HG03432 (cell line): ENCODE data around the gene NLRX1.
A peak's percentile ranks its signal among the peaks of the same experiment; 100 is the strongest.
"Not testable (repeated sequence)": the region's sequence is repeated elsewhere in the genome, so short reads cannot be mapped to it uniquely, and the experiment has no call there.

Source experiments
- ATAC-seq: cut with Tn5 transposase; IDR thresholded peaks from one replicate; pipeline ENCODE4 v1.9.1; 2021; ENCODE audit warnings: mild to moderate bottlenecking, moderate library complexity; ENCODE audit not compliant: unreplicated experiment

The NLRX1 gene

GRCh38 chr11:119205574-119206510, 37.3 kb downstream of the NLRX1 start, which contains the start of gene CBL:
Gene CBL (plus strand): TSS chr11:119206339. CDS start chr11:119206418, 79 bp downstream.
- ATAC-seq, result peak; percentile 86

DNA sequence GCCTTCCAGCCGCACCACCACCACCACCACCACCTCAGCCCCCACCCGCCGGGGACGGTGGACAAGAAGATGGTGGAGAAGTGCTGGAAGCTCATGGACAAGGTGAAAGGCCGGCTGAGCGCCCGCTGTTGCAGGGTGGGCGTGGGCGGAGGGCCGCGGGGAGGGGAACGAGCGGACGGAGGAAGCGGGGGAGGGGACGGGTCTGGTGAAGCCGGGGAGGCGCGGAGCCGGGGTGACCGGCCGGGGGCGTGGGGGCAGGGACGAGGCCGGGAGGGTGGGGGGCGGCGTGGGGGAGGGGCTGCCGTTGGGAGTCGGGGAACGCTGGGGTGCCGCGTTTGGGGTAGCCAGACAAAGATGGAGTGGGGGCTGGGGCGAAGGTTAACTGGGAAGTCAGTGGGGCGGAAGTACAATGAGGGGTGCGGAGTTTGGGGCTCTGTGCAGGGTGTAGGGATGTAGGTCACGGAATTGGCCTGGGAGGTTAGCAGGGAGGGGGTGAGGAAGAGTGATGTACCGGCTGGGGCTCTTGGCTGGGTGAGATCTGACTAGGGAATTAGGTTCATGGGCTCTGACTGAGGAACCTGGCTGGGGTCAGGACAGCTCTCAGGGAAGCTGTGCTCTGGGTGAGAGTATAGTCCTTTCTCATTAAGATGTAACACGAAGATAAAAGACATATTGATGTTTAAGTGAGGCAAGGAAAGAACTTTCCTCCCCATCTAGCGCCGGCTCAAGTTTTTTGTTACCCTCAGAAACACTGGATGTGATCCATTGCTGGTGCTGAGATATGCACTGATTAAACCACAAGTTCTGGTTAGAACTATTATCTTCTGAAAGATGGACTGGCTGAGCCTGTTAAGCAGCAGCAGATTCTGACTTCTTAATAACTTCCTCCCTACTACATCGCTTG, 38.2 kb downstream of the NLRX1 start:
- ATAC-seq, result peak; percentile 38

DNA sequence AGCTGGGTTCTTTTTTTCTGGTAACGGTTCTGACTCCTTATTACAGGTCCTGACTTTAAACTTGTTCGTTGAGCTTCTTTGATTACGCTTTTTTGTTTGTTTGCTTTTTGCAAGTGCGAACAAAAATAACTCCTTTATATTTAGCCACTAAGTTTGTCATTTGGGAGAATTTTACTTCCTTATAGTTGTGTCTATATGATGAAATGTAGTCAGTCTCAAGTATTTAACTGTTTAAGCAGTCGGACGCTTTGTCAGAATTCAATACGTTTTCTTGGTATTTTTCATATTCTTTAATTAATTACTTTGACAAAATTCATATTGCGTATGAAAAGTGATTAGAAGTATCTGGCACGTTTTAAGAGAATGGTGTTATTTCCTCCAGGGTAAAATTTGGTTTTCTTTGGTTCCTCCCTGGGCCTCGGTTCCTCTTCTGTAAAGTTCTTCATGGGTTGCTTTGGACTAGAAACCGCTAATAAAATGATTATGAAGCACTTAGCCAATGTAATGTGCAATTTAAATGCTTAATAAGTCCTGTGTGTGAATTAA, 39.0 kb downstream of the NLRX1 start:
- ATAC-seq, result no peak

DNA sequence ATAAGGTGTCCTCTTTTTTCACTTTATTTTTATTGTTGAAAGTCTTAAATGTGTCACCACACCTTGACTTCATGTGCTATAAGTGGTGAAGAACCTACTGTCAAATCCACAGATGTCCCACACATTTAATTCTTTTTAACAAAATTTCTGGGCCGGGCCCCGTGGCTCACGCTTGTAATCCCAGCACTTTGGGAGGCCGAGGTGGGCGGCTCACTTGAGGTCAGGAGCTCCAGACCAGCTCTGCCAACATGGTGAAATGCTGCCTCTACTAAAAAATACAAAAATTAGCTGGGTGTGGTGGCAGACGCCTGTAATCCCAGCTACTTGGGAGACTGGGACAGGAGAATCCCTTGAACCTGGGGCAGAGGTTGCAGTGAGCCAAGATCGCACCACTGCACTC, 40.7 kb downstream of the NLRX1 start:
- ATAC-seq, result no peak

DNA sequence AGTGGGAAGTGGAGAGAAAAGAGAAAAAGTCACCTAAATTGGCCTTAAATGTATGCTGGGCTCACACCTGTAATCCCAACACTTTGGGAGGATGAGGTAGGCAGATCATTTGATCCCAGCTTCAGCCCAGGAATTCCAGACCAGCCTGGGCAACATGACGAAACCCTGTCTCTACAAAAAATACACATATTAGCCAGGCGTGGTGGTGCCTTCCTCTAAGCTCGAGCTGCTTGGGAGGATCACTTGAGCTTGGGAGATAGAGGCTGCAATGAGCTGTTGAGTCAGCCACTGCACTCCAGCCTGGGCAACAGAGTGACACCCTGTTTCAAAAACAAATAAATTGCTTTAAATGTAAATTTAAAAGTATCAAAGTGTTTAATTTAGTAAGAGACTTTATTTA, 41.5 kb downstream of the NLRX1 start:
- no peak for ATAC-seq

- no peak for ATAC-seq
Measured at GRCh38 chr11:119218141-119218878, 49.8 kb downstream of the NLRX1 start.

- ATAC-seq, result no peak
Measured at GRCh38 chr11:119222308-119222707, 53.8 kb downstream of the NLRX1 start.

DNA sequence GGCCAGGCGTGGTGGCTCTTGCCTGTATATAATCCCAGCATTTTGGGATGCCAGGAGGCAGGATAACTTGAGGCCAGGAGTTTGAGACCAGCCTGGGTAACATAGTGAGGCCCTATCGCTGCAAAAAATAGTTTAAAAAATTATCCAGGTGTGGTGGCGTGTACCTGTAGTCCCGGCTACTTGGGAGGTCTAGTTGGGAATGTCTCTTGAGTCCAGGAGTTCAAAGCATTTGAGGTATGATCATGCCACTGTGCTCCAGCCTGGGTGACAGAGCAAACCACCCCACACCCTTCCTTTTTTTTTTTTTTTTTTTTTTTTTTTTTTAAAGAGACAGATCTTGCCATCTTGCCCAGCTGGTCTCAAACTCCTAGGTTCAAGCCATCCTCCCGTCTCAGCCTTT, 54.4 kb downstream of the NLRX1 start:
- no peak for ATAC-seq

GRCh38 chr11:119223856-119224255, 55.3 kb downstream of the NLRX1 start:
- no peak for ATAC-seq

GRCh38 chr11:119228535-119229287, 60.2 kb downstream of the NLRX1 start:
- ATAC-seq, result not testable (repeated sequence)

GRCh38 chr11:119229288-119229672, 60.8 kb downstream of the NLRX1 start:
- no peak for ATAC-seq

GRCh38 chr11:119229741-119230140, 61.2 kb downstream of the NLRX1 start:
- ATAC-seq, result no peak
